Right lobe of liver (tissue), 6 donors: Measurements from ENCODE around the gene KMT2E. TPM values are rescaled to one million over a fixed set of nuclear protein-coding genes. Genes with fewer than 3 reads are reported as not detected.

ENCODE experiments used
- ATAC-seq, 4 donors: fragments of 200-7000 bp; cut with Tn5 transposase; one replicate each; pipeline ENCODE4 v1.9.1; 2020; ENCODE audit warnings: mild to moderate bottlenecking in 4 of 4, moderate library complexity in 4 of 4
- DNase-seq, 3 donors: peaks; one replicate each; pipeline ENCODE4 v3.0.0-alpha.2; 2020
- H3K27ac ChIP-seq, 3 donors: fragments of 200-600 bp; one replicate each; pipeline ENCODE4 v1.8.0; 2022
- H3K27me3 ChIP-seq, 2 donors: fragments of 200-600 bp; one replicate each; pipeline ENCODE4 v1.8.0; 2022
- H3K36me3 ChIP-seq, 4 donors: fragments of 200-600 bp; sonication (generic) in 1 of 4; one replicate each; pipeline versions ENCODE4 v1.5.1 to v1.8.0; 2017 to 2022; ENCODE audit warnings: control low read depth in 1 of 4
- H3K4me1 ChIP-seq, 4 donors: fragments of 200-600 bp; sonication (generic) in 1 of 4; one replicate each; pipeline versions ENCODE4 v1.5.1 to v1.8.0; 2017 to 2022; ENCODE audit warnings: control low read depth in 1 of 4
- H3K4me3 ChIP-seq, 3 donors: fragments of 200-600 bp; one replicate each; pipeline ENCODE4 v1.8.0; 2022
- H3K9me3 ChIP-seq, 4 donors: fragments of 200-600 bp; sonication (generic) in 1 of 4; one replicate each; pipeline versions ENCODE4 v1.5.1 to v1.8.0; 2017 to 2022; ENCODE audit warnings: control low read depth in 1 of 4
- CTCF ChIP-seq, 4 donors: fragments of 200-600 bp in 3 of 4; fragments of 450-650 bp in 1 of 4; IDR thresholded peaks; one replicate each; pipeline versions ENCODE4 v1.5.1 to v1.8.0; 2016 to 2022; ENCODE audit warnings: antibody characterized with exemption in 4 of 4, mild to moderate bottlenecking in 2 of 4
- POLR2A ChIP-seq: fragments of 450-650 bp; IDR thresholded peaks from one replicate; pipeline ENCODE4 v1.6.1; 2017; ENCODE audit warnings: antibody characterized with exemption, mild to moderate bottlenecking
- WGBS: methylation state at CpG from one replicate; pipeline ENCODE4 v1.1.6; 2018; ENCODE audit warnings: low coverage, low lambda C conversion rate; ENCODE audit not compliant: insufficient coverage; ENCODE audit errors: missing lambda C conversion rate; 5-methylcytosine and 5-hydroxymethylcytosine counted together
- intact Hi-C, 2 donors: fragments of 100-400 bp; cut with DNase I; formaldehyde crosslinking; loops; one replicate each; pipeline versions ENCODE4 v1.11.2 to v1.14.1; 2022
- total RNA-seq, 6 experiments: library from RNA; depleted of rRNA in 2 of 6; stranded (reverse); fragments of >200 nt in 2 of 6; fragmentation: NEBNext Ultra II Directional in 3 of 6; extraction: Animal tissue kit (Norgen Biotek cat#: 25700) in 3 of 6; gene quantifications; one replicate each; pipeline versions ENCODE4 v1.1.0 to v1.2.4, GENCODE V29; 2016 to 2023
- donor health status: DM: no; HTN: yes; CAD: no.
- donor health status: DM: no; HTN: no; CAD: no.
- donor health status: DM: no; HTN: no; CAD: no.
- donor health status: DM: no; HTN: yes; CAD: no.
- donor health status: DM: no; HTN: yes; CAD: no.

KMT2E gene
- total RNA-seq, 6 experiments from 2014 or later, result 21.6 to 31.6 (median 25.3) TPM

DNA sequence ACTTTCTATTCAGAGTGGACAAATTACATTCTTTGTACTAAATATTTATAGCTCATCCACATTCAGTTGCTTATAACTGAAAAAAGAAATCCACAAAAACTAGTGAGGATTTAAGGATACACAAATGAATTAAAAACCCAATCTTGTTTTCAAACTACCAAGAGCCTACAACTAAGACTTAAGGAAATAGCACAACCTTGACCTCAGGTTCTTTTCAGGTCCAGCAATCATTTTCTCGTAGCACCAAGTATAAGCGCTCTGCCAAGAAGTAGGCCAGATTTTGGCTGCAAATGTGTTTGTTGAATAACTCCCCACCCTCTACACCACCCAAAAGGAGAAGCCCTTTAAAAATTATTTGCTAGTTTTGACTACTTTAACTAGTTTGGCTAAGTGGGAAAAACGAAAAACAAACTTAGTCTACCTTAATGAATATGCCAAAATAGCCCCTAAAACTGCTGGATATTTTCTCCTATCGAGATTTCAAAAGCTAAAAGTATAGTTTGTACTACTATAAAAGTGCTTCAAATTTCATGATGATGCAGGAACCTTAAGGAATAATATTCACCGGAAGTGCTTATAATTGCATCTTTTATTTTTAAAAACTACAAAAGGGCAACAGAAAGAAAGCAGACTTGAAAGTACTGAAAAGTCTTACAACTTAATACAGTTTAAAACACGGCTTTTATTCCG lies 2.7 kb upstream of the KMT2E start:
- DNase-seq, result no peak
- no peak for ATAC-seq
- H3K36me3 ChIP-seq, result no peaks in the 10 kb centered on the region
- H3K4me1 ChIP-seq, result peaks cover 0 to 52% (median 7%) of the 10 kb centered on the region in 4 donors
- intact Hi-C loops, result no loop called here
- TF ChIP-seq POLR2A (no peak), CTCF (IDR thresholded peaks at IDR 0.05) (no peak)
- peak overlapping the region; percentile 100 for H3K27ac ChIP-seq
- no peaks in the 10 kb centered on the region for H3K9me3 ChIP-seq
- 0% methylated on average over 7 of the region's 7 CpGs for WGBS
- peak overlapping the region; percentile 73 to 79 (median 77) for H3K4me3 ChIP-seq
- H3K27me3 ChIP-seq, result no peaks in the 10 kb centered on the region

- no peaks in the 10 kb centered on the region for H3K27me3 ChIP-seq
- H3K4me1 ChIP-seq, result peaks cover 0 to 52% (median 9%) of the 10 kb centered on the region in 4 donors
- H3K9me3 ChIP-seq, result no peaks in the 10 kb centered on the region
- DNase-seq (peak in 1 of 3 donors; percentile 28), ATAC-seq (no peak)
- no peaks in the 10 kb centered on the region for H3K36me3 ChIP-seq
- intact Hi-C loops, result no loop called here
- H3K27ac ChIP-seq, result peak overlapping the region; percentile 100
- peak overlapping the region; percentile 73 to 79 (median 77) for H3K4me3 ChIP-seq
- TF ChIP-seq POLR2A (peak; percentile 7), CTCF (IDR thresholded peaks at IDR 0.05) (no peak)
- WGBS, result 0% methylated on average over 21 of the region's 21 CpGs
Observed at GRCh38 chr7:105011831-105012502, 2.0 kb upstream of the KMT2E start.

- H3K9me3 ChIP-seq, result no peaks in the 10 kb centered on the region
- peak overlapping the region; percentile 100 for H3K27ac ChIP-seq
- no peak for TF ChIP-seq POLR2A
- TF ChIP-seq CTCF (IDR thresholded peaks at IDR 0.05), result no peak
- peaks cover 0 to 53% (median 12%) of the 10 kb centered on the region in 4 donors for H3K4me1 ChIP-seq
- DNase-seq (peak; percentile 99 to 100 (median 100)), ATAC-seq (peak; percentile 78 to 93 (median 86))
- H3K36me3 ChIP-seq, result no peaks in the 10 kb centered on the region
- intact Hi-C loops, result no loop called here
- WGBS, result under 1% methylated on average over 19 of the region's 54 CpGs
- no peaks in the 10 kb centered on the region for H3K27me3 ChIP-seq
- peak overlapping the region; percentile 73 to 79 (median 77) for H3K4me3 ChIP-seq
Observed at GRCh38 chr7:105012503-105013220, 1.3 kb upstream of the KMT2E start.

DNA sequence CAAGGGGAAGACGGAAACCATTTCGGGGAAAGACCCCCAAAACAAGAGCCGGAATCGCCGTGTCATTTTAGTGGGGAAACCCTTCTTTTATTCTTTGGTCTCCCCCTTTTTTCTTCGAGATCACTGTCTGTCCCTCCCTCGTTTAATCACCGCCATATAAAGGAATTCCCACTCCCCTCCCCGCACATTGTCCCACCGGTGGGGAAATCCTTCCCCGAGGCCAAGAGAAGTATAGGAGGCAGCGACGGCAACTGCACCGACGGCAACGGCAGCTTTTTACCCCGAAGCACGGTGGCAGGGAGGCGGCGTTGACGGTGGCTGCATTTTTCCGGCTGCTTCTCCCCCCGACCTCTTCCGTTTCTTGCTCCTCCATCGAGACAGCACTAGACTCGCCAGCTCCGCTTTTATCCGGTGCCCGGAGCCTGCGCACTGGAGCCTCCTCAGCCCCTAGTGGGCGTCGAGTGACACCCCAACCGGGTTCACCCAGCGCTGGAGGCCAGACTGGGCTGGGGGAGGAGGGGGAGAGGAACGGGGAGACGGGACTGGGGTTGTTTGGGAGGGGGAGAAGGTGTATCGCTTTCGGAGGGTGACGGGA lies 687 bp upstream of the KMT2E start:
- under 1% methylated on average over 39 of the region's 39 CpGs for WGBS

More for the DNA sequence above, 687 bp upstream of the KMT2E start:
- no peaks in the 10 kb centered on the region for H3K27me3 ChIP-seq
- peak; percentile 95 to 98 (median 96) for DNase-seq
- no peaks in the 10 kb centered on the region for H3K9me3 ChIP-seq
- H3K27ac ChIP-seq, result peak overlapping the region; percentile 100
- no peaks in the 10 kb centered on the region for H3K36me3 ChIP-seq
- H3K4me1 ChIP-seq, result peaks cover 0 to 53% (median 15%) of the 10 kb centered on the region in 4 donors
- intact Hi-C loops, result no loop called here
- TF ChIP-seq CTCF (IDR thresholded peaks at IDR 0.05), result peak; percentile 30 to 64 (median 32)
- peak; percentile 96 for TF ChIP-seq POLR2A
- peak; percentile 72 to 85 (median 76) for ATAC-seq
- peak overlapping the region; percentile 73 to 79 (median 77) for H3K4me3 ChIP-seq
